Caco-2 (cell line): ENCODE results near the gene SELENOV. TPM values are rescaled to one million over a fixed set of nuclear protein-coding genes. Genes with fewer than 3 reads are reported as not detected.

Source experiments
- BruUV-seq: library from RNA; stranded (reverse); fragments of 400-500 nt; replicated peaks from 2 replicates; lab custom pipeline; 2021; lab: Mats Ljungman, UMichigan
- CTCF ChIA-PET: fragments of 300-600 bp; sonication (Branson Sonifier 250); formaldehyde crosslinking; loops from one replicate; lab custom pipeline; 2022; ENCODE audit warnings: antibody characterized with exemption; lab: Charles Lee
- POLR2A ChIA-PET: fragments of 300-600 bp; sonication (Branson Sonifier 250); formaldehyde crosslinking; loops from one replicate; lab custom pipeline; 2022; ENCODE audit warnings: antibody characterized with exemption; lab: Charles Lee
- DNase-seq, 2 experiments: peaks; one replicate each; pipeline versions ENCODE4 v3.0.0 to v3.0.0-alpha.2; 2020 to 2022
- H3K27me3 ChIP-seq: replicated peaks from 2 replicates; pipeline ENCODE4 v1.6.0; 2011; ENCODE audit warnings: low read length; ENCODE audit not compliant: control insufficient read depth, insufficient read depth
- H3K36me3 ChIP-seq: 2 replicates; pipeline ENCODE4 v1.5.1; 2011; ENCODE audit warnings: low read length; ENCODE audit not compliant: control insufficient read depth, insufficient read depth
- H3K4me1 ChIP-seq: fragments of 250-450 bp; sonication (Bioruptor Pico); 2 replicates; pipeline ENCODE4 v1.5.1; 2020; ENCODE audit warnings: mild to moderate bottlenecking
- H3K4me3 ChIP-seq: 2 replicates; pipeline ENCODE4 v1.5.1; 2011; ENCODE audit warnings: low read depth, mild to moderate bottlenecking, control low read depth, low read length
- H3K9me3 ChIP-seq: fragments of 250-450 bp; sonication (Bioruptor Pico); 2 replicates; pipeline ENCODE4 v1.5.1; 2020; ENCODE audit warnings: mild to moderate bottlenecking, moderate library complexity
- H3K27ac Mint-ChIP-seq: one replicate; pipeline ENCODE4 v1.8.0; 2022; ENCODE audit warnings: mixed read lengths; ENCODE audit not compliant: unreplicated experiment
- H3K27me3 Mint-ChIP-seq: one replicate; pipeline ENCODE4 v1.8.0; 2022; ENCODE audit warnings: mixed read lengths; ENCODE audit not compliant: insufficient read depth, unreplicated experiment
- H3K36me3 Mint-ChIP-seq: one replicate; pipeline ENCODE4 v1.8.0; 2022; ENCODE audit warnings: mild to moderate bottlenecking, mixed read lengths; ENCODE audit not compliant: insufficient read depth, unreplicated experiment
- H3K4me1 Mint-ChIP-seq: one replicate; pipeline ENCODE4 v1.8.0; 2022; ENCODE audit warnings: low read depth, mixed read lengths; ENCODE audit not compliant: unreplicated experiment
- H3K4me3 Mint-ChIP-seq: one replicate; pipeline ENCODE4 v1.8.0; 2022; ENCODE audit warnings: mild to moderate bottlenecking, moderate library complexity, mixed read lengths; ENCODE audit not compliant: unreplicated experiment
- H3K9me3 Mint-ChIP-seq: one replicate; pipeline ENCODE4 v1.8.0; 2022; ENCODE audit warnings: mixed read lengths; ENCODE audit not compliant: unreplicated experiment
- intact Hi-C: fragments of 100-400 bp; cut with micrococcal nuclease; formaldehyde crosslinking; loops from one replicate; pipeline ENCODE4 v1.10.0; 2022; ENCODE audit not compliant: unreplicated experiment
- total RNA-seq: library from RNA; stranded (reverse); gene quantifications from 2 replicates; pipeline ENCODE4 v1.2.3, GENCODE V29; 2022
- TF ChIP-seq, protein P1 (sequence below), 2 experiments: fragments of 200-600 bp in 1 of 2; IDR thresholded peaks; 1 replicate in 1 of 2; 2 replicates in 1 of 2; pipeline versions ENCODE4 v1.5.1 to v1.8.0; 2011 to 2022; ENCODE audit warnings: antibody characterized with exemption in 1 of 2, control low read depth in 1 of 2, inconsistent platforms in 1 of 2, low read depth in 1 of 2, low read length in 1 of 2, mild to moderate bottlenecking in 1 of 2, moderate library complexity in 1 of 2; ENCODE audit not compliant: insufficient read depth in 1 of 2, severe bottlenecking in 1 of 2, unreplicated experiment in 1 of 2

The SELENOV gene
- total RNA-seq, 1 experiment from 2014 or later: 1.6 TPM

DNA sequence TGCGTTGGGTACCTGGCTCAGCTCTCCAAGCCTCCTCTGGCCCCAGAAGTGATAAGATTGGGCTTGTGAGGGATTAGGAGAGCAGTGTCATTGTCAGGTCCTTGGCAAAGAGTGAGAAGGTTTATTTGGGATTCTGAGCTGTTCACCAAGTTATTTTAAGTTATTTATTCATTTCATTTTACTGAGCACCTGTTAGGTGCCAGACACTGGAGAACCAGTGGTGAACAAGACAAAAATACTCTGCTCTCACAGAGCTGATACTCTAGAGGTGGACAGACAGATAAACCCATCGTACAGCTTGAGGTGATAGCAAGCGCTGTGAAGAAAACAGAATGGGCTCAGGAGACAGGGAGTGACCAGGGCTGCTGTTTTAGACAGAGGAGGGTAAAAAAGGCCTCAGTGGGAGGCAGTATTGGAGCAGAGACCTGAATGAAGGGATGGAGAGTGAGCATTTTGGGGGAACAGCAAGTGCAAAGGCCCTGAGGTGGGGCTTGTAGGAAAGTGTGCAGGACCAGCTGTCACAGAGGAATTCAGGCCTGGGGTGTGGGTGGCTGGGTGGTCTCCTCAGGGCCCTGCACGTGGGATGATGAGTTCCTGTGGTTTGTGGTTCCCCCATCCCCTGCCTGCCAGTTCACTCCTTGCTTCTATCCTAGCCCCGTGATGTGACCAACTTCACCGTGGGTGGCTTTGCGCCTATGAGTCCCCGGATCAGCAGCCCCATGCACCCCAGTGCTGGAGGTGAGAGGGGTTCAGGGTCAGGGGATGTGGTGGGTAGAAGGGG is 43.0 kb upstream of the SELENOV start:
- Mint-ChIP-seq H3K36me3 (peaks cover 92% of the 10 kb centered on the region), H3K9me3 (no peaks in the 10 kb centered on the region), H3K4me3 (no peak overlapping the region), H3K27me3 (no peaks in the 10 kb centered on the region), H3K27ac (peak overlapping the region; percentile 17), H3K4me1 (no peaks in the 10 kb centered on the region)
- ChIA-PET POLR2A (no interaction called here), CTCF (no interaction called here)
- H3K27me3 ChIP-seq: no peaks in the 10 kb centered on the region
- H3K36me3 ChIP-seq: peaks cover 21% of the 10 kb centered on the region
- DNase-seq: no peak
- H3K4me3 ChIP-seq: no peak overlapping the region
- no peaks in the 10 kb centered on the region for H3K4me1 ChIP-seq
- TF ChIP-seq, protein P1, sequence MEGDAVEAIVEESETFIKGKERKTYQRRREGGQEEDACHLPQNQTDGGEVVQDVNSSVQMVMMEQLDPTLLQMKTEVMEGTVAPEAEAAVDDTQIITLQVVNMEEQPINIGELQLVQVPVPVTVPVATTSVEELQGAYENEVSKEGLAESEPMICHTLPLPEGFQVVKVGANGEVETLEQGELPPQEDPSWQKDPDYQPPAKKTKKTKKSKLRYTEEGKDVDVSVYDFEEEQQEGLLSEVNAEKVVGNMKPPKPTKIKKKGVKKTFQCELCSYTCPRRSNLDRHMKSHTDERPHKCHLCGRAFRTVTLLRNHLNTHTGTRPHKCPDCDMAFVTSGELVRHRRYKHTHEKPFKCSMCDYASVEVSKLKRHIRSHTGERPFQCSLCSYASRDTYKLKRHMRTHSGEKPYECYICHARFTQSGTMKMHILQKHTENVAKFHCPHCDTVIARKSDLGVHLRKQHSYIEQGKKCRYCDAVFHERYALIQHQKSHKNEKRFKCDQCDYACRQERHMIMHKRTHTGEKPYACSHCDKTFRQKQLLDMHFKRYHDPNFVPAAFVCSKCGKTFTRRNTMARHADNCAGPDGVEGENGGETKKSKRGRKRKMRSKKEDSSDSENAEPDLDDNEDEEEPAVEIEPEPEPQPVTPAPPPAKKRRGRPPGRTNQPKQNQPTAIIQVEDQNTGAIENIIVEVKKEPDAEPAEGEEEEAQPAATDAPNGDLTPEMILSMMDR (IDR thresholded peaks at IDR 0.05; ENCODE audit: insufficient read depth in 1 of 2, low read depth in 1 of 2, low read length in 1 of 2, severe bottlenecking in 1 of 2, unreplicated experiment in 1 of 2): no peak
- H3K9me3 ChIP-seq: no peaks in the 10 kb centered on the region
- BruUV-seq: no TSS peak
- intact Hi-C loops: no loop called here

DNA sequence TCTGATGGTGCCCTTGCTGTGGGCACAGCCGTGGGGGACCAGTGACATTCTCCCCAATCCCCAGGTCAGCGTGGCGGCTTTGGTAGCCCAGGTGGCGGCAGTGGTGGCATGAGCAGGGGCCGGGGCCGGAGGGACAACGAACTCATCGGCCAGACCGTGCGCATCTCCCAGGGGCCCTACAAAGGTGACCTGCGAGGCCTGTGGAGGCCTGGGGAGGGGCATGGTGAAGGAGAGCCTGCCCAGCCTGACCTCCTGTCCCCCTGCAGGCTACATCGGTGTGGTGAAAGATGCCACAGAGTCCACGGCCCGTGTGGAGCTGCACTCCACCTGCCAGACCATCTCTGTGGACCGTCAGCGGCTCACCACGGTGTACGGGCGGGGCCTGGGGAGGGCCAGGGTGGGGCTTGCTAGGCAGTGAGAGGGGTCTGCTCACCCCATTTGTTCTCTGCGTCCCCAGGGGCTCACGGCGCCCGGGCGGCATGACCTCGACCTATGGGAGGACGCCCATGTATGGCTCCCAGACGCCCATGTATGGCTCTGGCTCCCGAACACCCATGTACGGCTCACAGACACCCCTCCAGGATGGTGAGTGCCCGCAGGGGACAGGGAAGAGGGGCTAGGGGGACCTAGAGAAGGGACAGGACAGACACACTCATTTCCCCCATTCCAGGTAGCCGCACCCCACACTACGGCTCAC is 42.0 kb upstream of the SELENOV start:
- intact Hi-C loops: no loop called here
- Mint-ChIP-seq H3K4me1 (no peaks in the 10 kb centered on the region), H3K9me3 (no peaks in the 10 kb centered on the region), H3K27ac (no peak overlapping the region), H3K27me3 (no peaks in the 10 kb centered on the region), H3K4me3 (no peak overlapping the region), H3K36me3 (peaks cover 93% of the 10 kb centered on the region)
- no peaks in the 10 kb centered on the region for H3K9me3 ChIP-seq
- DNase-seq: no peak
- TF ChIP-seq, protein P1 (IDR thresholded peaks at IDR 0.05; ENCODE audit: insufficient read depth in 1 of 2, low read depth in 1 of 2, low read length in 1 of 2, severe bottlenecking in 1 of 2, unreplicated experiment in 1 of 2): no peak
- POLR2A ChIA-PET: no interaction called here
- H3K27me3 ChIP-seq: no peaks in the 10 kb centered on the region
- no peak overlapping the region for H3K4me3 ChIP-seq
- no TSS peak for BruUV-seq
- H3K4me1 ChIP-seq: no peaks in the 10 kb centered on the region
- peaks cover 21% of the 10 kb centered on the region for H3K36me3 ChIP-seq
- CTCF ChIA-PET: no interaction called here

DNA sequence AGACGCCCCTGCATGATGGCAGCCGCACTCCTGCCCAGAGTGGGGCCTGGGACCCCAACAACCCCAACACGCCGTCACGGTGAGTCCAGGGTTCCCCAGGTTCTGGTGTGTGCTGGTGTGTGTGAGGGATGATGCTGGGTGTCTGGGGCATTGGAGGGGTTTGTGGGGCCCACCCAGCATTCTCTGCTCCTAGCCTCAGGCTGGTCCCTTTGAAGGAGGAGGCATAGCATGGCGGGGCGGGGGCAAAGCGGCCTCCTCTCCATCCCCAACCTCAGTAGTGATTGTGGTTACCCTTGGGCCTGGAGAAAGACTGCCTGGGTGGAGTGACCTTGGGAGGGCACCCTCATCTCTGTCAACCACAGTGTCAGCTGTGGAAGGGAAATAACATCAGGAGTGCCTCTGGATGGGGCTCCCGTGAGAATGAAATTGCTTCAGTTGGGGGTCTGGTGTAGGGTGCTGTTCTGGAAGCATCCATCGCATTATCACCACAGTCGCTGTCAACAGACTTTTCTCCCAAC is 41.4 kb upstream of the SELENOV start:
- Histone ChIP-seq H3K9me3 (no peaks in the 10 kb centered on the region), H3K4me1 (no peaks in the 10 kb centered on the region), H3K4me3 (no peak overlapping the region), H3K27me3 (no peaks in the 10 kb centered on the region), H3K36me3 (peaks cover 20% of the 10 kb centered on the region)
- BruUV-seq: no TSS peak
- Mint-ChIP-seq H3K27ac (no peak overlapping the region), H3K9me3 (no peaks in the 10 kb centered on the region), H3K27me3 (no peaks in the 10 kb centered on the region), H3K4me3 (no peak overlapping the region), H3K4me1 (no peaks in the 10 kb centered on the region), H3K36me3 (peaks cover 91% of the 10 kb centered on the region)
- no peak for DNase-seq
- TF ChIP-seq, protein P1 (IDR thresholded peaks at IDR 0.05; ENCODE audit: insufficient read depth in 1 of 2, low read depth in 1 of 2, low read length in 1 of 2, severe bottlenecking in 1 of 2, unreplicated experiment in 1 of 2): no peak
- intact Hi-C loops: no loop called here
- POLR2A ChIA-PET: interaction anchor here (1.2 kb wide), 1 partner anchor 38 kb away, joined by 6 read pairs; the partner anchor contains the start of gene RPS16
- CTCF ChIA-PET: interaction anchor here (0.6 to 1.7 kb wide), 10 partner anchors 21 to 198 kb away, joined by 3 to 18 read pairs (median 6); partner anchors contain the start of genes DLL3, EID2B, MED29 and PAF1
